Nephron progenitor cell (in vitro differentiated cells): ENCODE measurements around the gene FLNA.

Experiments
- DNase-seq: peaks from one replicate; pipeline ENCODE4 v3.0.0; 2021
- H3K27ac Mint-ChIP-seq: 2 replicates; pipeline ENCODE4 v1.8.0; 2021; ENCODE audit warnings: mild to moderate bottlenecking, moderate library complexity, mixed read lengths
- H3K27me3 Mint-ChIP-seq: 2 replicates; pipeline ENCODE4 v1.8.0; 2021; ENCODE audit warnings: mild to moderate bottlenecking, low read depth, mixed read lengths; ENCODE audit not compliant: poor library complexity
- H3K36me3 Mint-ChIP-seq: 2 replicates; pipeline ENCODE4 v1.8.0; 2021; ENCODE audit warnings: low read depth, mixed read lengths
- H3K4me1 Mint-ChIP-seq: 2 replicates; pipeline ENCODE4 v1.8.0; 2021; ENCODE audit warnings: mixed read lengths
- H3K4me3 Mint-ChIP-seq: 2 replicates; pipeline ENCODE4 v1.8.0; 2021; ENCODE audit warnings: mild to moderate bottlenecking, moderate library complexity, mixed read lengths
- H3K9me3 Mint-ChIP-seq: 2 replicates; pipeline ENCODE4 v1.8.0; 2021; ENCODE audit warnings: mild to moderate bottlenecking, moderate library complexity, mixed read lengths
- TF ChIP-seq, protein P1 (sequence below): fragments of 200-600 bp; sonication (generic); IDR thresholded peaks from 2 replicates; pipeline ENCODE4 v1.5.0; 2021; ENCODE audit warnings: antibody characterized with exemption

FLNA gene

DNA sequence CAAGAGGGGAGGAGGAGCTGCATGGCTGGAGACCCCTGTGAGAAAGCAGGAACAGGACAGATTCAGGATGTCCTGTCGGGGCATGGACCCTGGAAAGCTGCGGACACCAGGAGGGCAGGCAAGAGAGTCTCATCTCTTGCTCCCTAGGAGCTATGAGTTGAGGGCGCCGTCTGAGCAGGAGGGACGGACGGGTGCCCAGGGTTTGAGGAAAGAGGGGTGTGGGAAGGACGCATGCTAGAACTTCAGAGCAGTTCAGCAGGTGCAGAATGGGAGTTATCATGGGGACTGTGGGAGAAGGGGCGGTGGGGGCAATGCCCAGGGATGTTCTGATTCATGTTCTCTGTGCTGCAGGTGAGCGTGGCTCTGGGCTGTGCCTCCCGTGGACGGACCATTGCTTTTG lies 54.0 kb downstream of the FLNA start:
- peaks cover 65% of the 10 kb centered on the region for H3K9me3 Mint-ChIP-seq
- DNase-seq = no peak
- peaks cover 23% of the 10 kb centered on the region for H3K4me1 Mint-ChIP-seq
- H3K27ac Mint-ChIP-seq = no peak overlapping the region
- no peak overlapping the region for H3K4me3 Mint-ChIP-seq
- H3K36me3 Mint-ChIP-seq = no peaks in the 10 kb centered on the region
- TF ChIP-seq, protein P1, sequence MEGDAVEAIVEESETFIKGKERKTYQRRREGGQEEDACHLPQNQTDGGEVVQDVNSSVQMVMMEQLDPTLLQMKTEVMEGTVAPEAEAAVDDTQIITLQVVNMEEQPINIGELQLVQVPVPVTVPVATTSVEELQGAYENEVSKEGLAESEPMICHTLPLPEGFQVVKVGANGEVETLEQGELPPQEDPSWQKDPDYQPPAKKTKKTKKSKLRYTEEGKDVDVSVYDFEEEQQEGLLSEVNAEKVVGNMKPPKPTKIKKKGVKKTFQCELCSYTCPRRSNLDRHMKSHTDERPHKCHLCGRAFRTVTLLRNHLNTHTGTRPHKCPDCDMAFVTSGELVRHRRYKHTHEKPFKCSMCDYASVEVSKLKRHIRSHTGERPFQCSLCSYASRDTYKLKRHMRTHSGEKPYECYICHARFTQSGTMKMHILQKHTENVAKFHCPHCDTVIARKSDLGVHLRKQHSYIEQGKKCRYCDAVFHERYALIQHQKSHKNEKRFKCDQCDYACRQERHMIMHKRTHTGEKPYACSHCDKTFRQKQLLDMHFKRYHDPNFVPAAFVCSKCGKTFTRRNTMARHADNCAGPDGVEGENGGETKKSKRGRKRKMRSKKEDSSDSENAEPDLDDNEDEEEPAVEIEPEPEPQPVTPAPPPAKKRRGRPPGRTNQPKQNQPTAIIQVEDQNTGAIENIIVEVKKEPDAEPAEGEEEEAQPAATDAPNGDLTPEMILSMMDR = no peak
- peaks cover 21% of the 10 kb centered on the region for H3K27me3 Mint-ChIP-seq

DNA sequence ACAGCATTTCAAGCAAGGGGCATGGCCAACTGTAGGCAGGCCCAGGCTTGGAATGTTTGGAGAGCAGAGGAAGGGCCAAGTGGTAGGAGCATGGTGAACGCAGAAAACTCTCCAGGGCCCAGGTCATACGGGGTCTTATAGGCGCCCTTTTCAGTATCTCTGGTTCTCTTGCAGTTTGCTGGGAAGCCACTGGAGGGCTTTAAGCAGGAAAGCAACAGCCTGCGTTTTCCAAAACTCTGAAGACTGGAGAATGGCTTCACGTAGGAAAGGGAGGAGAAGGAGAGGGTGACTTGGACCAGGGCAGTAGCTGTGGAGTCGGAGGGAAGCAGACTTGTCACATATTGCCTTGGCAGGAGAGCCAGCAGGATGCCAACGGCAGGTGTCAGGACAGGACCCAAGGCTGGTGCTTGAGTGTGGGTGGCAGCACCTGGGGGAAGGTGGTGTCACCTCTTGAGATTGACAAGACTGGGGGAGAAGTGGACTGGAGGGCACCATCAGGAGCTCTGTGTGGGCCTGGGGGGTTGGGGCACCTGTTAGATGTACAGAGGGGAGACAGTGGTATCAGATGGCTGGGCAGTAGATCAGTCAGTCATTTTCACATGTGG lies 56.9 kb downstream of the FLNA start:
- Mint-ChIP-seq H3K27ac (no peak overlapping the region), H3K9me3 (peaks cover 67% of the 10 kb centered on the region), H3K27me3 (peaks cover 14% of the 10 kb centered on the region), H3K4me1 (peaks cover 18% of the 10 kb centered on the region), H3K4me3 (no peak overlapping the region), H3K36me3 (no peaks in the 10 kb centered on the region)
- peak; percentile 20 for DNase-seq
- TF ChIP-seq, protein P1 = peak; percentile 21

GRCh38 chrX:154315416-154315815 lies 59.0 kb downstream of the FLNA start:
- peaks cover 33% of the 10 kb centered on the region for H3K4me1 Mint-ChIP-seq
- no peak for DNase-seq
- H3K9me3 Mint-ChIP-seq = peaks cover 69% of the 10 kb centered on the region
- TF ChIP-seq, protein P1 = no peak
- peaks cover 12% of the 10 kb centered on the region for H3K27me3 Mint-ChIP-seq
- no peaks in the 10 kb centered on the region for H3K36me3 Mint-ChIP-seq
- no peak overlapping the region for H3K4me3 Mint-ChIP-seq
- no peak overlapping the region for H3K27ac Mint-ChIP-seq

- TF ChIP-seq, protein P1 = no peak
- H3K4me3 Mint-ChIP-seq = no peak overlapping the region
- peaks cover 5% of the 10 kb centered on the region for H3K27me3 Mint-ChIP-seq
- H3K27ac Mint-ChIP-seq = no peak overlapping the region
- peaks cover 42% of the 10 kb centered on the region for H3K4me1 Mint-ChIP-seq
- no peaks in the 10 kb centered on the region for H3K36me3 Mint-ChIP-seq
- peaks cover 69% of the 10 kb centered on the region for H3K9me3 Mint-ChIP-seq
- no peak for DNase-seq
Measured at GRCh38 chrX:154313147-154313546, 61.3 kb downstream of the FLNA start.

GRCh38 chrX:154312116-154312515 lies 62.3 kb downstream of the FLNA start:
- no peak for DNase-seq
- H3K27me3 Mint-ChIP-seq = peaks cover 4% of the 10 kb centered on the region
- no peaks in the 10 kb centered on the region for H3K36me3 Mint-ChIP-seq
- H3K27ac Mint-ChIP-seq = no peak overlapping the region
- TF ChIP-seq, protein P1 = no peak
- H3K4me3 Mint-ChIP-seq = no peak overlapping the region
- peaks cover 70% of the 10 kb centered on the region for H3K9me3 Mint-ChIP-seq
- H3K4me1 Mint-ChIP-seq = peaks cover 44% of the 10 kb centered on the region
